ENCODE results near the gene KASH5. TPM values are rescaled to one million over a fixed set of nuclear protein-coding genes. Genes with fewer than 3 reads are reported as not detected.

The KASH5 gene
- total and polyA plus RNA-seq, 4 experiments from 2014 or later, result 0.23 to 0.69 TPM; not detected in 2

- Histone ChIP-seq H3K36me3 (ENCODE audit: insufficient read depth, low read length) (no peaks in the 10 kb centered on the region), H3K9me3 (ENCODE audit: control insufficient read depth in 1 of 2, low read length in 2 of 2) (no peaks in the 10 kb centered on the region), H3K27me3 (ENCODE audit: insufficient read depth, low read length) (peaks cover 8% of the 10 kb centered on the region), H3K27ac (ENCODE audit: low read depth, low read length) (no peak overlapping the region), H3K4me1 (ENCODE audit: insufficient read depth, low read length) (peaks cover 20% of the 10 kb centered on the region), H3K4me3 (ENCODE audit: low read length in 2 of 2) (no peak overlapping the region)
- H3K4me1 Mint-ChIP-seq, result peaks cover 17 to 38% (median 24%) of the 10 kb centered on the region in 4 donors
- CTCF ChIA-PET (ENCODE audit: partially characterized antibody), result interaction anchor here (1.4 kb wide), 1 partner anchor 22 kb away, joined by 3 read pairs; no protein-coding TSS in a partner anchor
- POLR2A ChIA-PET (ENCODE audit: partially characterized antibody), result interaction anchor here (1.5 kb wide), 1 partner anchor 8 kb away, joined by 4 read pairs; no protein-coding TSS in a partner anchor
- H3K36me3 Mint-ChIP-seq, result no peaks in the 10 kb centered on the region
- peak in 1 of 5 donors; percentile 23 for DNase-seq
- H3K27ac Mint-ChIP-seq, result no peak overlapping the region
- no peak overlapping the region for H3K4me3 Mint-ChIP-seq
- intact Hi-C loops (cut with micrococcal nuclease), result no loop called here
- H3K9me3 Mint-ChIP-seq, result no peaks in the 10 kb centered on the region
- peaks cover 16 to 17% of the 10 kb centered on the region in 2 donors for H3K27me3 Mint-ChIP-seq
These were observed 27.2 kb downstream of the KASH5 start for GRCh38 chr19:49415102-49415809.

- Histone ChIP-seq H3K9me3 (ENCODE audit: control insufficient read depth in 1 of 2, low read length in 2 of 2) (no peaks in the 10 kb centered on the region), H3K36me3 (ENCODE audit: insufficient read depth, low read length) (no peaks in the 10 kb centered on the region), H3K27me3 (ENCODE audit: insufficient read depth, low read length) (peaks cover 12% of the 10 kb centered on the region), H3K4me3 (ENCODE audit: low read length in 2 of 2) (no peak overlapping the region), H3K4me1 (ENCODE audit: insufficient read depth, low read length) (peaks cover 19% of the 10 kb centered on the region), H3K27ac (ENCODE audit: low read depth, low read length) (no peak overlapping the region)
- H3K4me3 Mint-ChIP-seq, result no peak overlapping the region
- peaks cover 17 to 41% (median 25%) of the 10 kb centered on the region in 4 donors for H3K4me1 Mint-ChIP-seq
- H3K9me3 Mint-ChIP-seq, result no peaks in the 10 kb centered on the region
- CTCF ChIA-PET (ENCODE audit: partially characterized antibody), result interaction anchor here (0.6 to 1.4 kb wide), 2 partner anchors 23 to 50 kb away, joined by 3 read pairs; no protein-coding TSS in a partner anchor
- peak overlapping the region in 1 of 7 donors; percentile 72 for H3K27ac Mint-ChIP-seq
- DNase-seq, result peak in 1 of 5 donors; percentile 37
- intact Hi-C loops (cut with micrococcal nuclease), result no loop called here
- no peaks in the 10 kb centered on the region for H3K36me3 Mint-ChIP-seq
- POLR2A ChIA-PET (ENCODE audit: partially characterized antibody), result interaction anchor here (1.5 kb wide), 1 partner anchor 9 kb away, joined by 4 read pairs; no protein-coding TSS in a partner anchor
- peaks cover 22 to 23% of the 10 kb centered on the region in 2 donors for H3K27me3 Mint-ChIP-seq
These were observed 27.8 kb downstream of the KASH5 start for GRCh38 chr19:49415810-49416200.

GRCh38 chr19:49417088-49417487 lies 29.0 kb downstream of the KASH5 start:
- H3K36me3 Mint-ChIP-seq, result no peaks in the 10 kb centered on the region
- H3K9me3 ChIP-seq (ENCODE audit: control insufficient read depth in 1 of 2, low read length in 2 of 2), result no peaks in the 10 kb centered on the region
- H3K4me3 ChIP-seq (ENCODE audit: low read length in 2 of 2), result no peak overlapping the region
- POLR2A ChIA-PET (ENCODE audit: partially characterized antibody), result no interaction called here
- H3K27ac ChIP-seq (ENCODE audit: low read depth, low read length), result no peak overlapping the region
- H3K4me3 Mint-ChIP-seq, result no peak overlapping the region
- intact Hi-C loops (cut with micrococcal nuclease), result no loop called here
- H3K4me1 ChIP-seq (ENCODE audit: insufficient read depth, low read length), result peaks cover 19% of the 10 kb centered on the region
- H3K36me3 ChIP-seq (ENCODE audit: insufficient read depth, low read length), result no peaks in the 10 kb centered on the region
- no peak overlapping the region for H3K27ac Mint-ChIP-seq
- CTCF ChIA-PET (ENCODE audit: partially characterized antibody), result interaction anchor here (1.6 kb wide), 1 partner anchor 25 kb away, joined by 6 read pairs; no protein-coding TSS in a partner anchor
- H3K27me3 Mint-ChIP-seq, result peaks cover 32 to 34% of the 10 kb centered on the region in 2 donors
- DNase-seq, result peak in 1 of 5 donors; percentile 4
- peaks cover 22% of the 10 kb centered on the region for H3K27me3 ChIP-seq (ENCODE audit: insufficient read depth, low read length)
- peaks cover 13 to 41% (median 25%) of the 10 kb centered on the region in 4 donors for H3K4me1 Mint-ChIP-seq
- no peaks in the 10 kb centered on the region for H3K9me3 Mint-ChIP-seq

DNA sequence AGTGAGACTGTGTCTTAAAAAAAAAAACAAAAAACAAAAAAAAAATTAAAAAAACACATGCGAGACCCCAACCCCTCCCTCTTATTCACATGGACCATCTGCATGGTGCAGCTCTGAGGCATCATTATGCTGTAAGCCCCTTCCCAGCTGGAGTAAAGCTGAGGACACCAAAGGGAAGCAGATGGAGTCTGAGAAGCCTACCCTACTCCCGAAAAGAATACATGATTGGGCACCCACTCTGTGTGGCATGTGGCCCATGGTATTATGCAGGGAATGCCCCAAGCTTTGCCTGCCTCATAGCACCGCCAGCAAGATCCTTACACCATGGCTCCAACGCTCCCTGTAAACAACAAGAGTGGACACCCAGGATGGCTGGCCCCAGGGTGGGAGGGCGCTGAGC lies 30.5 kb downstream of the KASH5 start:
- CTCF ChIA-PET (ENCODE audit: partially characterized antibody), result interaction anchor here (0.6 to 2.3 kb wide), 3 partner anchors 12 to 26 kb away, joined by 3 to 6 read pairs (median 5); no protein-coding TSS in a partner anchor
- Histone ChIP-seq H3K9me3 (ENCODE audit: control insufficient read depth in 1 of 2, low read length in 2 of 2) (no peaks in the 10 kb centered on the region), H3K4me1 (ENCODE audit: insufficient read depth, low read length) (peaks cover 30% of the 10 kb centered on the region), H3K36me3 (ENCODE audit: insufficient read depth, low read length) (no peaks in the 10 kb centered on the region), H3K27ac (ENCODE audit: low read depth, low read length) (no peak overlapping the region), H3K4me3 (ENCODE audit: low read length in 2 of 2) (no peak overlapping the region), H3K27me3 (ENCODE audit: insufficient read depth, low read length) (peaks cover 36% of the 10 kb centered on the region)
- Mint-ChIP-seq H3K27ac (no peak overlapping the region), H3K27me3 (peaks cover 40 to 41% of the 10 kb centered on the region in 2 donors), H3K4me3 (peak overlapping the region in 1 of 8 donors; percentile 15), H3K4me1 (peaks cover 17 to 45% (median 28%) of the 10 kb centered on the region in 4 donors), H3K36me3 (no peaks in the 10 kb centered on the region), H3K9me3 (peaks cover 0 to 3% (median 0%) of the 10 kb centered on the region in 8 donors)
- no peak for DNase-seq
- intact Hi-C loops (cut with micrococcal nuclease), result no loop called here
- POLR2A ChIA-PET (ENCODE audit: partially characterized antibody), result no interaction called here

DNA sequence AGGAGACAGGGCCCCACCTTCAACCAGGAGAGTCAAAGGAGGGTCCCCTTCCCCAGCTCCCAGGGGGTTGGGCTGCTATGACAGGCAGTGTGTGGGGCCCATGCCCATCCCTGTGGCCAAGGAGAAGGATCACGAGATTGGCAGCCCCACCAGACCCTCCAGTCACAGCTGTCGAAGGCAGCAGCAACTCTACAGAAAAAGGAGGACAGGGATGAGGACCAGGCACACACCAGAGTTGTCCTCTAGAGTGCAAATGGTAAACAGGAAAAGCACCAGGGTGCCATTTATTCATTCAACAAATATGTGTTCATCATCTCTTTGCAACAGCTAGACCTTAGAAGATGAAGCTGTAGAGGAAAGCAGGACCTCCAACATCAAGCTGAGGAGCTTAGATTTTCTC lies 31.1 kb downstream of the KASH5 start:
- Histone ChIP-seq H3K4me3 (ENCODE audit: low read length in 2 of 2) (no peak overlapping the region), H3K27ac (ENCODE audit: low read depth, low read length) (no peak overlapping the region), H3K4me1 (ENCODE audit: insufficient read depth, low read length) (peaks cover 37% of the 10 kb centered on the region), H3K27me3 (ENCODE audit: insufficient read depth, low read length) (peaks cover 40% of the 10 kb centered on the region), H3K9me3 (ENCODE audit: control insufficient read depth in 1 of 2, low read length in 2 of 2) (no peaks in the 10 kb centered on the region), H3K36me3 (ENCODE audit: insufficient read depth, low read length) (no peaks in the 10 kb centered on the region)
- no peaks in the 10 kb centered on the region for H3K36me3 Mint-ChIP-seq
- ChIA-PET CTCF (ENCODE audit: partially characterized antibody) (interaction anchor here (2.3 kb wide), 1 partner anchor 13 kb away, joined by 5 read pairs; no protein-coding TSS in a partner anchor), POLR2A (ENCODE audit: partially characterized antibody) (no interaction called here)
- peaks cover 24 to 51% (median 34%) of the 10 kb centered on the region in 4 donors for H3K4me1 Mint-ChIP-seq
- no peak overlapping the region for H3K27ac Mint-ChIP-seq
- peaks cover 0 to 3% (median 0%) of the 10 kb centered on the region in 8 donors for H3K9me3 Mint-ChIP-seq
- DNase-seq, result no peak
- H3K27me3 Mint-ChIP-seq, result peaks cover 46 to 47% of the 10 kb centered on the region in 2 donors
- intact Hi-C loops (cut with micrococcal nuclease), result no loop called here
- peak overlapping the region in 1 of 8 donors; percentile 26 for H3K4me3 Mint-ChIP-seq

DNA sequence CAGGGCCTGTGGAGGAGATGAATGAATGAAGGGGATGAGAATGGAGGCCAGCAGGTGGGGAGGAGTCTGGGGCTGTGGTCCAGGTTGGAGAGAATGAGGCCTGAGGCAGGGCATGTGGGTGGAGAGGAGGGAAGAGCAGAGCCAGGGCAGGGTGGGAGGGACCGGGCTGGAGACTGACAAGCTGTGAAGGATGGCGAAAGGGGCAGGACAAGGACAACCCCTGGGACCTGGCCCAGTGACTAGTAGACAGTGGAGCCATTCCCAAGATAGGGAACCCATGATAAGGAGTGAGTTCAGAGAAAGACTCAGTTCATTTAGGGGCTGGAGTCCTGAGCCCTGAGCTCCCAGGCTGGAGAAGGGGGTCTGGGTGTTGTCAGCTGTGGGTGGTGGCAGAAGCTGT lies 32.2 kb downstream of the KASH5 start:
- ChIA-PET CTCF (ENCODE audit: partially characterized antibody) (interaction anchor here (1.0 to 1.3 kb wide), 3 partner anchors 9 to 38 kb away, joined by 3 read pairs; no protein-coding TSS in a partner anchor), POLR2A (ENCODE audit: partially characterized antibody) (interaction anchor here (0.7 to 2.9 kb wide), 3 partner anchors 11 to 16 kb away, joined by 4 to 17 read pairs (median 4); no protein-coding TSS in a partner anchor)
- H3K27me3 ChIP-seq (ENCODE audit: insufficient read depth, low read length), result peaks cover 42% of the 10 kb centered on the region

More for the DNA sequence above, 32.2 kb downstream of the KASH5 start:
- Histone ChIP-seq H3K4me3 (ENCODE audit: low read length in 2 of 2) (no peak overlapping the region), H3K27ac (ENCODE audit: low read depth, low read length) (no peak overlapping the region), H3K36me3 (ENCODE audit: insufficient read depth, low read length) (no peaks in the 10 kb centered on the region), H3K4me1 (ENCODE audit: insufficient read depth, low read length) (peaks cover 40% of the 10 kb centered on the region), H3K9me3 (ENCODE audit: control insufficient read depth in 1 of 2, low read length in 2 of 2) (no peaks in the 10 kb centered on the region)
- intact Hi-C loops (cut with micrococcal nuclease), result no loop called here
- H3K27ac Mint-ChIP-seq, result peak overlapping the region in 2 of 7 donors; percentile 19 to 85
- H3K27me3 Mint-ChIP-seq, result peaks cover 52 to 53% of the 10 kb centered on the region in 2 donors
- H3K4me3 Mint-ChIP-seq, result peak overlapping the region in 2 of 8 donors; percentile 54 to 63
- no peak for DNase-seq
- H3K9me3 Mint-ChIP-seq, result peaks cover 0 to 3% (median 0%) of the 10 kb centered on the region in 8 donors
- H3K36me3 Mint-ChIP-seq, result no peaks in the 10 kb centered on the region
- H3K4me1 Mint-ChIP-seq, result peaks cover 27 to 60% (median 39%) of the 10 kb centered on the region in 4 donors

Measured in CD4-positive, alpha-beta memory T cell (primary cell).